HepG2 (cell line): ENCODE data around the gene SPAG7. TPM values are rescaled to one million over a fixed set of nuclear protein-coding genes. Genes with fewer than 3 reads are reported as not detected.

Experiments
- DDIT3 ChIP-seq: sonication (generic); formaldehyde crosslinking; IDR thresholded peaks from 2 replicates; pipeline ENCODE4 v1.4.0; 2020; ENCODE audit warnings: mild to moderate bottlenecking, missing genetic modification reagents
- HES4 ChIP-seq: sonication (generic); formaldehyde crosslinking; IDR thresholded peaks from 2 replicates; pipeline ENCODE4 v1.9.0; 2021; ENCODE audit warnings: mild to moderate bottlenecking, missing genetic modification reagents, borderline replicate concordance
- HMGA1 ChIP-seq: sonication (generic); formaldehyde crosslinking; conservative IDR thresholded peaks from 2 replicates; pipeline ENCODE4 v1.4.0; 2020; ENCODE audit warnings: missing genetic modification reagents
- HNRNPLL ChIP-seq: fragments of 200-400 bp; formaldehyde crosslinking; IDR thresholded peaks from 2 replicates; pipeline ENCODE4 v1.6.1; 2017; ENCODE audit warnings: mild to moderate bottlenecking, low read depth, low read length; ENCODE audit not compliant: poor library complexity, severe bottlenecking
- HNRNPUL1 ChIP-seq: fragments of 200-400 bp; formaldehyde crosslinking; IDR thresholded peaks from 2 replicates; pipeline ENCODE4 v1.6.1; 2017; ENCODE audit warnings: low read depth, mild to moderate bottlenecking, low read length, moderate library complexity
- HOXA9 ChIP-seq: sonication (generic); formaldehyde crosslinking; IDR thresholded peaks from 2 replicates; pipeline ENCODE4 v1.8.1; 2022; ENCODE audit warnings: missing genetic modification reagents, mild to moderate bottlenecking, moderate library complexity, borderline replicate concordance
- NCOR1 ChIP-seq: fragments of 200-600 bp; sonication (generic); IDR thresholded peaks from 2 replicates; pipeline ENCODE4 v1.7.0; 2017; ENCODE audit warnings: antibody characterized with exemption, low read length, borderline replicate concordance
- NFKB2 ChIP-seq: sonication (generic); formaldehyde crosslinking; IDR thresholded peaks from 2 replicates; pipeline ENCODE4 v1.4.0; 2020; ENCODE audit warnings: missing genetic modification reagents, borderline replicate concordance
- RBM22 ChIP-seq: fragments of 200-400 bp; formaldehyde crosslinking; optimal IDR thresholded peaks from 2 replicates; pipeline ENCODE3; 2017; ENCODE audit warnings: mild to moderate bottlenecking, low read length, moderate library complexity
- RFXAP ChIP-seq: sonication (generic); formaldehyde crosslinking; IDR thresholded peaks from 2 replicates; pipeline ENCODE4 v1.4.0; 2020; ENCODE audit warnings: missing genetic modification reagents, borderline replicate concordance
- SOX5 ChIP-seq: IDR thresholded peaks from 2 replicates; pipeline ENCODE4 v1.6.1; 2016; ENCODE audit warnings: borderline replicate concordance
- SRSF1 ChIP-seq: fragments of 200-400 bp; formaldehyde crosslinking; optimal IDR thresholded peaks from 2 replicates; pipeline ENCODE3; 2017; ENCODE audit warnings: mild to moderate bottlenecking, low read depth, low read length, moderate library complexity
- TCF7L2 ChIP-seq: IDR thresholded peaks from 2 replicates; pipeline ENCODE4 v1.6.1; 2011; ENCODE audit warnings: mild to moderate bottlenecking, low read depth, low read length, moderate library complexity
- TMF1 ChIP-seq: sonication (generic); formaldehyde crosslinking; IDR thresholded peaks from 2 replicates; pipeline ENCODE4 v1.8.1; 2022; ENCODE audit warnings: low read depth, missing genetic modification reagents
- ZNF34 ChIP-seq: sonication (generic); formaldehyde crosslinking; IDR thresholded peaks from 2 replicates; pipeline ENCODE4 v1.4.0; 2020; ENCODE audit warnings: mild to moderate bottlenecking, missing genetic modification reagents, borderline replicate concordance
- ZNF567 ChIP-seq: sonication (generic); formaldehyde crosslinking; IDR thresholded peaks from 2 replicates; pipeline ENCODE4 v1.8.1; 2023; ENCODE audit warnings: mild to moderate bottlenecking, missing genetic modification reagents, borderline replicate concordance
- ZSCAN22 ChIP-seq: sonication (generic); formaldehyde crosslinking; IDR thresholded peaks from 2 replicates; pipeline ENCODE4 v1.4.0; 2020; ENCODE audit warnings: mild to moderate bottlenecking, missing genetic modification reagents
- polyA plus RNA-seq, 8 experiments: library from polyadenylated mRNA; depleted of rRNA in 3 of 8; stranded (reverse) in 7 of 8; unstranded in 1 of 8; fragments of >200 nt; fragmentation: Illumina TruSeq in 4 of 8; extraction: Trizol in 4 of 8; gene quantifications; 2 replicates each; pipeline versions ENCODE4 v1.2.1 to v1.2.3, GENCODE V29; 2011 to 2016; ENCODE audit warnings: low read depth in 4 of 8, missing spikeins in 1 of 8, mixed read lengths in 1 of 8; ENCODE audit not compliant: insufficient read depth in 1 of 8
- total RNA-seq, 5 experiments: library from RNA; depleted of rRNA; stranded (reverse); fragments of >200 nt; fragmentation: Illumina TruSeq; extraction: Trizol; gene quantifications; 2 replicates each; pipeline ENCODE4 v1.2.3, GENCODE V29; 2016; ENCODE audit warnings: low read depth in 1 of 5
- TF ChIP-seq, protein P1 (sequence below): sonication (generic); formaldehyde crosslinking; IDR thresholded peaks from 2 replicates; pipeline ENCODE4 v1.5.0; 2020; ENCODE audit warnings: missing genetic modification reagents
- TF ChIP-seq, protein P2 (sequence below): sonication (generic); formaldehyde crosslinking; IDR thresholded peaks from 2 replicates; pipeline ENCODE4 v1.4.0; 2020; ENCODE audit warnings: missing genetic modification reagents, borderline replicate concordance
- TF ChIP-seq, protein P3 (sequence below): sonication (generic); formaldehyde crosslinking; IDR thresholded peaks from 2 replicates; pipeline ENCODE4 v1.4.0; 2020; ENCODE audit warnings: mild to moderate bottlenecking, missing genetic modification reagents
- TF ChIP-seq, protein P4 (sequence below): sonication (generic); formaldehyde crosslinking; IDR thresholded peaks from 2 replicates; pipeline ENCODE4 v1.5.0; 2020; ENCODE audit warnings: missing genetic modification reagents

SPAG7 gene
- total and polyA plus RNA-seq, 2 of the 13 experiments (the other 11 are each of a cell fraction or from before 2014, with no cell fraction given), result 51.0 to 59.0 TPM

DNA sequence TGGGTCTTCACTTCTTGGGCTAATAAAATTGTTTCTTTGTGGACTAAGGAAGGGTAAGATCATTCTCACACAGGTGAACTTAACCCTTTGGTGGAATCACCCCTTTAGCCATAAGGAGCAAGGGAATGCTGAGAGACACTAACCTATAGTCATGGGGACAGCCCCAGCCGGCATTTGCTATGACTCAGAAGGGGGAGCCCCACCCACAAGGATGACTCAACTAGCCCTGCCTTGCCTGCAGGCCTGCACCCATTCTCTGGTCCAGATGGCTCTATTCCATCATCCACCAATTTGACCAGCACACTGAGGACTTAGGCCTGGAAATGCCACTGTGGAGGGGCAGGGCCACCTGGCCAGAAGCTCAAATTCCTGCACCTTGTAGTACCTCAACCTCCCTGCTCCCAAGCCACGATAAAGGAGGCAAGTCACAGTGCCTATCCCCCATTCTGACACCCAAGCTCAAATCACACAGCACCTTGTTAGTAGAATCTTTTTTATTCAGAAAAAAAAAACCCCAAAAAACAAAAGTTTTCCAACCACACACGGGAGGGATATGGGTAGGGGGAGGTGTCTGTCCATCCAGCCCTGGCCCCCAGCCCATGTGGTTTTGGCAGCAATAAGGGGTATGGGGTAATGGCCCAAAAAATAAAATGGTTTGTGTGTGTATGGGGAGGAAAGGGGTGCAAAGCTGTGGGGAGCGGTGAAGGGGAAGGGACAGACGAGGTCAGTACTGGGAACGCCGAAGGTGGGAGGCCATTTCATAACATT, 22.3 kb downstream of the SPAG7 start (continued):
- TF ChIP-seq, protein P1, sequence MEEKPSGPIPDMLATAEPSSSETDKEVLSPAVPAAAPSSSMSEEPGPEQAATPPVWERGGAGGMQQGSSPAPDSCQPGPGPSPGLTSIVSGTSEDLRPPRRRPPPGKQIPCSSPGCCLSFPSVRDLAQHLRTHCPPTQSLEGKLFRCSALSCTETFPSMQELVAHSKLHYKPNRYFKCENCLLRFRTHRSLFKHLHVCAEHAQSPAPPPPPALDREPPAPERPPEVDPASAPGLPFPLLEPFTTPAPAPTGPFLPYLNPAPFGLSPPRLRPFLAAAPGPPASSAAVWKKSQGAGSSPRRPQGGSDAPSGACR, result no peak
- TF ChIP-seq HNRNPLL, result no peak
- no peak for TF ChIP-seq TCF7L2
- TF ChIP-seq NCOR1, result no peak
- no peak for TF ChIP-seq ZNF567
- TF ChIP-seq RBM22, result peak; percentile 97
- TF ChIP-seq, protein P2, sequence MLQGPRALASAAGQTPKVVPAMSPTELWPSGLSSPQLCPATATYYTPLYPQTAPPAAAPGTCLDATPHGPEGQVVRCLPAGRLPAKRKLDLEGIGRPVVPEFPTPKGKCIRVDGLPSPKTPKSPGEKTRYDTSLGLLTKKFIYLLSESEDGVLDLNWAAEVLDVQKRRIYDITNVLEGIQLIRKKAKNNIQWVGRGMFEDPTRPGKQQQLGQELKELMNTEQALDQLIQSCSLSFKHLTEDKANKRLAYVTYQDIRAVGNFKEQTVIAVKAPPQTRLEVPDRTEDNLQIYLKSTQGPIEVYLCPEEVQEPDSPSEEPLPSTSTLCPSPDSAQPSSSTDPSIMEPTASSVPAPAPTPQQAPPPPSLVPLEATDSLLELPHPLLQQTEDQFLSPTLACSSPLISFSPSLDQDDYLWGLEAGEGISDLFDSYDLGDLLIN (CRISPR knock-in tag), result no peak
- TF ChIP-seq, protein P3, sequence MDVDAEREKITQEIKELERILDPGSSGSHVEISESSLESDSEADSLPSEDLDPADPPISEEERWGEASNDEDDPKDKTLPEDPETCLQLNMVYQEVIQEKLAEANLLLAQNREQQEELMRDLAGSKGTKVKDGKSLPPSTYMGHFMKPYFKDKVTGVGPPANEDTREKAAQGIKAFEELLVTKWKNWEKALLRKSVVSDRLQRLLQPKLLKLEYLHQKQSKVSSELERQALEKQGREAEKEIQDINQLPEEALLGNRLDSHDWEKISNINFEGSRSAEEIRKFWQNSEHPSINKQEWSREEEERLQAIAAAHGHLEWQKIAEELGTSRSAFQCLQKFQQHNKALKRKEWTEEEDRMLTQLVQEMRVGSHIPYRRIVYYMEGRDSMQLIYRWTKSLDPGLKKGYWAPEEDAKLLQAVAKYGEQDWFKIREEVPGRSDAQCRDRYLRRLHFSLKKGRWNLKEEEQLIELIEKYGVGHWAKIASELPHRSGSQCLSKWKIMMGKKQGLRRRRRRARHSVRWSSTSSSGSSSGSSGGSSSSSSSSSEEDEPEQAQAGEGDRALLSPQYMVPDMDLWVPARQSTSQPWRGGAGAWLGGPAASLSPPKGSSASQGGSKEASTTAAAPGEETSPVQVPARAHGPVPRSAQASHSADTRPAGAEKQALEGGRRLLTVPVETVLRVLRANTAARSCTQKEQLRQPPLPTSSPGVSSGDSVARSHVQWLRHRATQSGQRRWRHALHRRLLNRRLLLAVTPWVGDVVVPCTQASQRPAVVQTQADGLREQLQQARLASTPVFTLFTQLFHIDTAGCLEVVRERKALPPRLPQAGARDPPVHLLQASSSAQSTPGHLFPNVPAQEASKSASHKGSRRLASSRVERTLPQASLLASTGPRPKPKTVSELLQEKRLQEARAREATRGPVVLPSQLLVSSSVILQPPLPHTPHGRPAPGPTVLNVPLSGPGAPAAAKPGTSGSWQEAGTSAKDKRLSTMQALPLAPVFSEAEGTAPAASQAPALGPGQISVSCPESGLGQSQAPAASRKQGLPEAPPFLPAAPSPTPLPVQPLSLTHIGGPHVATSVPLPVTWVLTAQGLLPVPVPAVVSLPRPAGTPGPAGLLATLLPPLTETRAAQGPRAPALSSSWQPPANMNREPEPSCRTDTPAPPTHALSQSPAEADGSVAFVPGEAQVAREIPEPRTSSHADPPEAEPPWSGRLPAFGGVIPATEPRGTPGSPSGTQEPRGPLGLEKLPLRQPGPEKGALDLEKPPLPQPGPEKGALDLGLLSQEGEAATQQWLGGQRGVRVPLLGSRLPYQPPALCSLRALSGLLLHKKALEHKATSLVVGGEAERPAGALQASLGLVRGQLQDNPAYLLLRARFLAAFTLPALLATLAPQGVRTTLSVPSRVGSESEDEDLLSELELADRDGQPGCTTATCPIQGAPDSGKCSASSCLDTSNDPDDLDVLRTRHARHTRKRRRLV, result no peak
- TF ChIP-seq HMGA1 (CRISPR knock-in tag), result no peak
- TF ChIP-seq HOXA9 (CRISPR knock-in tag), result no peak
- TF ChIP-seq HES4 (CRISPR knock-in tag), result no peak
- TF ChIP-seq HNRNPUL1, result no peak
- TF ChIP-seq NFKB2 (CRISPR knock-in tag), result no peak
- no peak for TF ChIP-seq TMF1 (CRISPR knock-in tag)
- TF ChIP-seq ZSCAN22, result no peak
- TF ChIP-seq SOX5 (CRISPR knock-in tag), result peak; percentile 20; the same call in 1 of the 2 replicates
- TF ChIP-seq, protein P4, sequence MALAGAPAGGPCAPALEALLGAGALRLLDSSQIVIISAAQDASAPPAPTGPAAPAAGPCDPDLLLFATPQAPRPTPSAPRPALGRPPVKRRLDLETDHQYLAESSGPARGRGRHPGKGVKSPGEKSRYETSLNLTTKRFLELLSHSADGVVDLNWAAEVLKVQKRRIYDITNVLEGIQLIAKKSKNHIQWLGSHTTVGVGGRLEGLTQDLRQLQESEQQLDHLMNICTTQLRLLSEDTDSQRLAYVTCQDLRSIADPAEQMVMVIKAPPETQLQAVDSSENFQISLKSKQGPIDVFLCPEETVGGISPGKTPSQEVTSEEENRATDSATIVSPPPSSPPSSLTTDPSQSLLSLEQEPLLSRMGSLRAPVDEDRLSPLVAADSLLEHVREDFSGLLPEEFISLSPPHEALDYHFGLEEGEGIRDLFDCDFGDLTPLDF (CRISPR knock-in tag), result no peak
- 0 out of 2 replicates have a peak, but pooled peaks have one; percentile 33 for TF ChIP-seq RFXAP (CRISPR knock-in tag)
- TF ChIP-seq ZNF34, result no peak
- no peak for TF ChIP-seq SRSF1
- TF ChIP-seq DDIT3 (CRISPR knock-in tag), result no peak
